NB4 (cell line): Measurements from ENCODE around the gene MKLN1.
"Not testable (repeated sequence)": the region's sequence is repeated elsewhere in the genome, so short reads cannot be mapped to it uniquely, and the experiment has no call there.

Source experiments
- CTCF ChIP-seq: IDR thresholded peaks from one replicate; pipeline ENCODE4 v1.5.1; 2012; ENCODE audit warnings: low read depth, low read length
- MAX ChIP-seq: IDR thresholded peaks from 2 replicates; pipeline ENCODE4 v1.6.1; 2011; ENCODE audit warnings: low read depth, low read length
- POLR2A ChIP-seq: IDR thresholded peaks from 2 replicates; pipeline ENCODE4 v1.6.1; 2011; ENCODE audit warnings: mild to moderate bottlenecking; ENCODE audit not compliant: insufficient read length; ENCODE audit errors: extremely low read depth

GRCh38 chr7:131430826-131431225, 103.2 kb downstream of the MKLN1 start:
- not testable (repeated sequence) for TF ChIP-seq CTCF, POLR2A, MAX
